Gastroesophageal sphincter (tissue), 3 donors: Measurements from ENCODE around the gene MAP2K6.

ENCODE experiments used
- POLR2A ChIP-seq, 2 donors: fragments of 450-650 bp; IDR thresholded peaks; one replicate each; pipeline ENCODE4 v1.6.1; 2017; ENCODE audit warnings: antibody characterized with exemption in 2 of 2, mild to moderate bottlenecking in 2 of 2, moderate library complexity in 1 of 2
- POLR2AphosphoS5 ChIP-seq: sonication (generic); formaldehyde crosslinking; IDR thresholded peaks from one replicate; pipeline ENCODE4 v1.6.1; 2017; ENCODE audit warnings: antibody characterized with exemption
- TF ChIP-seq, protein P1 (sequence below), 4 experiments: fragments of 200-600 bp in 2 of 4; fragments of 450-650 bp in 2 of 4; sonication (generic) in 1 of 4; IDR thresholded peaks; one replicate each; pipeline ENCODE4 v1.5.1; 2017 to 2019; ENCODE audit warnings: antibody characterized with exemption in 4 of 4, mild to moderate bottlenecking in 2 of 4, moderate library complexity in 2 of 4

DNA sequence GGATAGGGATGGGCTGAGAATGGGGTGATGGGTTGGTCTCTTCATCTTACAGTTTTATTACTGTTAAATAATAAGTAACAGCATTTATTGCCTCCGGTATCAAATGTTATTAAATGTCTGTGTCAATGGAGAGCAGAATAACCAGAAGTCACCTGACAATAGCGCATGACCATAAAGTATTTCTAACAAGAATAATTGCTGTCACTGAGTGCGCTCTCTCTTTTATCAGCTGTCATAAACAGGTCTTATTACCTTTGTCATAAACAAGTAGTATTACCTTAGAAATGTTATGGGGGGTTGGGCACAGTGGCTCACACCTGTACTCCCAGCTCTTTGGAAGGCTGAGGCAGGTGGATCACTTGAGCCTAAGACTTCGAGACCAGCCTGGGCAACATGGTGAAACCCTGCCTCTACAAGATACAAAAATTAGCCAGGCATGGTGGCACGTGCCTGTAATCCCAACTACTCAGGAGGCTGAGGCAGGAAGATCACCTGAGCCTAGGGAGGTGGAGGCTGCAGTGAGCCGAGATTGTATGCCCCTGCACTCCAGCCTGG, 120.6 kb downstream of the MAP2K6 start:
- TF ChIP-seq, protein P1, sequence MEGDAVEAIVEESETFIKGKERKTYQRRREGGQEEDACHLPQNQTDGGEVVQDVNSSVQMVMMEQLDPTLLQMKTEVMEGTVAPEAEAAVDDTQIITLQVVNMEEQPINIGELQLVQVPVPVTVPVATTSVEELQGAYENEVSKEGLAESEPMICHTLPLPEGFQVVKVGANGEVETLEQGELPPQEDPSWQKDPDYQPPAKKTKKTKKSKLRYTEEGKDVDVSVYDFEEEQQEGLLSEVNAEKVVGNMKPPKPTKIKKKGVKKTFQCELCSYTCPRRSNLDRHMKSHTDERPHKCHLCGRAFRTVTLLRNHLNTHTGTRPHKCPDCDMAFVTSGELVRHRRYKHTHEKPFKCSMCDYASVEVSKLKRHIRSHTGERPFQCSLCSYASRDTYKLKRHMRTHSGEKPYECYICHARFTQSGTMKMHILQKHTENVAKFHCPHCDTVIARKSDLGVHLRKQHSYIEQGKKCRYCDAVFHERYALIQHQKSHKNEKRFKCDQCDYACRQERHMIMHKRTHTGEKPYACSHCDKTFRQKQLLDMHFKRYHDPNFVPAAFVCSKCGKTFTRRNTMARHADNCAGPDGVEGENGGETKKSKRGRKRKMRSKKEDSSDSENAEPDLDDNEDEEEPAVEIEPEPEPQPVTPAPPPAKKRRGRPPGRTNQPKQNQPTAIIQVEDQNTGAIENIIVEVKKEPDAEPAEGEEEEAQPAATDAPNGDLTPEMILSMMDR (IDR thresholded peaks at IDR 0.05) = no peak
- TF ChIP-seq POLR2A (IDR thresholded peaks at IDR 0.05) = no peak
- TF ChIP-seq POLR2AphosphoS5 = no peak
